Measurements from ENCODE around the gene RANBP9. TPM values are rescaled to one million over a fixed set of nuclear protein-coding genes. Genes with fewer than 3 reads are reported as not detected.

RANBP9 gene
- total and polyA plus RNA-seq, 9 of the 15 experiments (the other 6 are each of a cell fraction or from before 2014, with no cell fraction given), result 27.5 to 130 (median 61.5) TPM

- TF ChIP-seq ZBTB40 (IDR thresholded peaks at IDR 0.05) (no peak), ZBTB40 (CRISPR knock-in tag; IDR thresholded peaks at IDR 0.05) (0 out of 2 replicates have a peak, but pooled peaks have one; percentile 42), DPF2 (IDR thresholded peaks at IDR 0.05) (peak; percentile 56; the same call in 1 of the 2 replicates), CC2D1A (IDR thresholded peaks at IDR 0.05) (0 out of 2 replicates have a peak, but pooled peaks have one; percentile 16), HDGF (IDR thresholded peaks at IDR 0.05) (peak; percentile 63), ARNT (IDR thresholded peaks at IDR 0.05) (peak in 1 of 2 experiments; percentile 73; a peak in 1 of 4 replicates), TSC22D4 (tag; IDR thresholded peaks at IDR 0.05) (0 out of 2 replicates have a peak, but pooled peaks have one; percentile 50), E2F1 (CRISPR knock-in tag; IDR thresholded peaks at IDR 0.05) (no peak), BCLAF1 (IDR thresholded peaks at IDR 0.05; ENCODE audit: borderline replicate concordance in 1 of 2, control insufficient read depth in 1 of 2, low read depth in 2 of 2, low read length in 1 of 2) (peak in 1 of 2 experiments; percentile 51; a peak in 1 of 4 replicates), ADNP (tag; IDR thresholded peaks at IDR 0.05) (peak; percentile 87), NFIC (IDR thresholded peaks at IDR 0.05) (peak; percentile 26; the same call in 1 of the 2 replicates), LARP7 (IDR thresholded peaks at IDR 0.05) (0 out of 2 replicates have a peak, but pooled peaks have one; percentile 72), SUPT5H (IDR thresholded peaks at IDR 0.05) (peak; percentile 52), ZNF511 (CRISPR knock-in tag; IDR thresholded peaks at IDR 0.05) (no peak), RHOXF2B (CRISPR knock-in tag; conservative IDR thresholded peaks at IDR 0.05) (no peak), TBP (optimal IDR thresholded peaks at IDR 0.05; ENCODE audit: low read depth, low read length) (no peak)
Measured at GRCh38 chr6:13590574-13591153, 121.0 kb downstream of the RANBP9 start (continued).

All from K562 (cell line).